Midbrain (tissue), 1 donor: Measurements from ENCODE around the gene MVP.
"Not testable (repeated sequence)": the region's sequence is repeated elsewhere in the genome, so short reads cannot be mapped to it uniquely, and the experiment has no call there.

ENCODE experiments used
- DNase-seq: peaks from one replicate; lab custom pipeline; 2025; lab: John Stamatoyannopoulos, UW

The MVP gene

DNA sequence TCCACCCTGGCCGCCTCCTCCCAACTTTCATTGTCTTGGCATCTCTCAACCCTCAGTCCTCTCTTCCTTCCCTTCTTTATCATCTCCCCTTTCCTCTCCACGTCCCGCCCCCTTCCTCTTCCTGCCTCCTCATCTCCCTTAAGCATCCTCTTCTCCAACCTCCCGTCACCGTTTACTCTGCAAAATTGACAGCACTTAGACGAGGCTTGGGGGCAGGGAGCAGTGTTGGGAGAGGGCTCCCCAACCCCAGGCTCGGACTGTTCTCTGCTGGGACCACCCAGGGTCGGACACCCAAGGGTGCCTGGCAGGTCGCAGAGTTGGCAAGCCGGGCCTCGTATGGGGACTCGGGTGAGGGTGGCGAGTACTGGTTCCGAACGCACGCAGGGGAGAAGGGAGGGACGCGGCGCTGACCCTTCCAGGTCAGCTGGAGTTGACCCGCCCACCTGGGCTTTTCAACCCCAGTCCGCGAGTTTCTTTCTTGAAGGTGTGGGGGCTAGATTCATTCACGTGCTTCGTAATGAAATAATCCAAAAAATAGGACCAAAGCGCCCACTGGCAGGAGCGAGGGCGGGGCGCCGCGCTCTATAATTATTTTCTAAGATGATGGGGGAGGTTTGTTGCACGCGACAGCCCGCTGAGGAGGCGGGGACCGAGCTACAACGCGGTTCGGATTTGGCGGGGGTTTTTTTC is 5.1 kb upstream of the MVP start:
- DNase-seq: no peak

GRCh38 chr16:29815793-29816693 is 4.2 kb upstream of the MVP start, which contains the start of gene PAGR1:
Gene PAGR1 (plus strand): TSS chr16:29816152. CDS start chr16:29816526, 374 bp downstream.
- peak; percentile 99 for DNase-seq

GRCh38 chr16:29816694-29817441 is 3.4 kb upstream of the MVP start:
- DNase-seq: peak; percentile 30

GRCh38 chr16:29818082-29818481 is 2.2 kb upstream of the MVP start:
- no peak for DNase-seq

GRCh38 chr16:29819506-29819905 is 756 bp upstream of the MVP start:
- no peak for DNase-seq

DNA sequence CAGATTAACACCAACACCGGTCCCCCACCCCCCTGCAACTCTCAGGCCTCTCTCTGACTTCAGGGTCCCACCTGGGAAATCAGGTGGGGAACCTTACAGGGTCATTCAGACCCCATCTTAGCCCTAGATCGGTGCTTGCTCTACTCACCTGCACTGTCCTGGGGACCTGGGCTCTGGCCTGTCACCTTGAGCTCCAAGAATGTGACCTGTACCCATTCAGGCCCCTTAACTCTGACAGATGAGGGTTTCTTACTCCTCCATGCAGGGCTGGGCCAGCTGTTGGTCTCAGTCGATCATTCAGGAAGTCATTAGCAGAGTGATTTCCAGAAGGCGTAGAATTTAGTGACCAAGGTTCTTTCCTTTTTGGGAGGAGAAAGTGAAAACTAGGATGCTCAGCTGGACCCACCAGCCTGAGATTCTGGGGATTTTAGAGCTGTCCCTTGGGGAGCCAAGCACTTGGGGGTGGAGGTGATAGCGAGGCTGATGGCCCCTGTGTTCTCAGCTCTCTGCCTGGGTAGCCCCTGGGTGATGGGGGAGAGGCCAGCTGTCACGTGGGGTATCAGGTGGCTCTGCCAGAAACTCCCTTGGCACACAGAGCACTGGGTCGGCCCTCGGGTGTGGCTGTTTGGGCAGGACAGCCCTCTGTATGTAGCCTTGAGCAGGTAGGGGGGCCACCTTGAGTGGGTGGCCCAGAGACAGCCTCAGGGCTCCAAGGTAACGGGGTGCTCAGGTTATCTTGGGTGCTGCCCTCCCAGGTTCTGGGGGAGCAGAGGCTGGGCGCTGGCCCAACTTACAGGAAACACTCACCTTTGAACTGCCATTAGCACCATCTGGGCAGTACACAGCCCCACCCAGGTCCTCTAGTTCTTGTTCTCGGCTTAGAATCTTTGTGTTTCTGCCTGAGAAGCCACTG is 724 bp downstream of the MVP start:
- DNase-seq: no peak

GRCh38 chr16:29821643-29822115 is 1.4 kb downstream of the MVP start:
- no peak for DNase-seq

DNA sequence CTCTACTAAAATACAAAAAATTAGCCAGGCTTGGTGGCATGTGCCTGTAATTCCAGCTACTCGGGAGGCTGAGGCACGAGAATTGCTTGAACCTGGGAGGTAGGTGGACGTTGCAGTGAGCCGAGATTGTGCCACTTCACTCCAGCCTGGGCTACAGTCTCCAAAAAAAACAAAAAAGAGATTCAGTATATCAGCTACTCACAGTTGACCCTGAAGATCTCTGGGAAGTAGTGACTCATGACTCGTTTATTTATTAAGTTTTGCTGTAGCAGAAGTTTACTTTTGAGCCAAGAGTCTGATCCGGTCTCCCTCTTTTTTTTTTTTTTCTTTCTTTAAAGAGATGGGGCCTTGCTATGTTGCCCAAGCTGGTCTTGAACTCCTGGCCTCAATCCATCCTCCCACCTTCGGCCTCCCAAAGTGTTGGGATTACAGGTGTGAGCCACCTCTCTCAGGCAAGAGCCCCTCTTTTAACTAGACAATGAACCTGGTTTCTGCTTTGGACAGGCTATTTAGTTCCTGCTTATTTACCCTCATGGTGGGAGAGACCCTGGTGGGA is 4.4 kb downstream of the MVP start:
- DNase-seq: no peak

- DNase-seq: no peak
These were observed 5.1 kb downstream of the MVP start for GRCh38 chr16:29825145-29826044.

- DNase-seq: no peak
These were observed 6.1 kb downstream of the MVP start for GRCh38 chr16:29826342-29826695.

- no peak for DNase-seq
These were observed 10.5 kb downstream of the MVP start for GRCh38 chr16:29830774-29831173.

DNA sequence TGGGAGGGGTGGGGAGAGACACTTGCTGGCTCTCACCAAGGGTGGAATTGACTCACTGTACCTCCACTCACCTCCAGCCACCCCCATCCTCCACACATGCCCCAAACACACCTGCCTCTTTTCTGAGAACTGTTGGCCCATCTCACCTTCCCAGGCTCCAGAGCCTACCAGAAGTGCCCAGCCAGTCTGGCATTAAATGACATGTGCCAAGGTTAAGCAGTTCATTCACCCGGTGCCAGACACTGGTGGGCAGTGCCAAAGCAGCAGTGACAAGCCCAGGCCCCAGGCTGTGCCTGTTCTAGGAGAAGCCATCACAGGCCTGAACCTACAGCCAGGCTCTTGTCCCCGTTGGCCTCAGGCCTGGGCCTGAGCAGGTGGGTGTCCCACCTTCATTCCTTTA is 11.2 kb downstream of the MVP start:
- no peak for DNase-seq

- DNase-seq: not testable (repeated sequence)
These were observed 13.0 kb downstream of the MVP start for GRCh38 chr16:29833219-29833618.

GRCh38 chr16:29834079-29834478 is 13.8 kb downstream of the MVP start:
- DNase-seq: no peak

GRCh38 chr16:29835926-29836325 is 15.7 kb downstream of the MVP start:
- no peak for DNase-seq

- DNase-seq: no peak
These were observed 16.4 kb downstream of the MVP start for GRCh38 chr16:29836623-29837022.

DNA sequence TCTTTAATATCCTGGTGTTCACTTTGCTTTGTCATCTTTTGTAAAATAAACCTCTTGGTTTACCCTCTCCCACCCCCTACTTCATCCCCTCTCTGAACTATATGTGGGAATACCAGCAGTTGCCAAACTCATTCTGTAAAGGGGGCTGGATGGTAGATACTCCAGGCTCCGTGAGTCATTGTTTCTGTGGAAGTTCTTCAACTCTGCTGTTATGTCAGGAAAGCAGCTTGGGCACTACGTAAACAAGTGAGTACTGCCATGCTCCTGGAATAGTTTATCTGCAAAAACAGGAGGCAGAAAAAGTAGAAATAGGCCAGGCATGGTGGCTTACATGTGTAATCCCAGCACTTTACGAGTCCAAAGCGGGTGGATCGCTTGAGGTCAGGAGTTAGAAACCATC is 17.6 kb downstream of the MVP start:
- no peak for DNase-seq

- DNase-seq: no peak
These were observed 19.6 kb downstream of the MVP start for GRCh38 chr16:29839822-29840221.

DNA sequence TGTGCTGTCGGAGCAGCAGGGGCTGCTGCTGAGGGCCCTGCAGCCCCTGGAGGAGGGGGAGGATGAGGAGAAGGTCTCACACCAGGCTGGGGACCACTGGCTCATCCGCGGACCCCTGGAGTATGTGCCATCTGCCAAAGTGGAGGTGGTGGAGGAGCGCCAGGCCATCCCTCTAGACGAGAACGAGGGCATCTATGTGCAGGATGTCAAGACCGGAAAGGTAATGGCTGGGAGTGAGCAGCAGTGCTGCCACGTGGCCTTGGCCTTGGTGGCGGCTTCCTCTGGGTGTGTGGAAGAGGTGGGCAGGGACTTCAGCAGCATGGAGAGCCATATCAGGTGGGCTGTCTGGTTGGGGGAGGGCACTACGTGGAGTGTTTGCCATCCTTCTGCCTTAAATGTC is 20.0 kb downstream of the MVP start:
- DNase-seq: no peak

GRCh38 chr16:29841631-29842030 is 21.4 kb downstream of the MVP start:
- DNase-seq: no peak
